Prostate gland (tissue), 2 donors: ENCODE data around the gene ESPNL.

Experiments used
- POLR2A ChIP-seq: fragments of 450-650 bp; IDR thresholded peaks from one replicate; pipeline ENCODE4 v1.6.1; 2016; ENCODE audit warnings: antibody characterized with exemption, mild to moderate bottlenecking
- POLR2AphosphoS5 ChIP-seq: sonication (generic); formaldehyde crosslinking; IDR thresholded peaks from one replicate; pipeline ENCODE4 v1.6.1; 2017; ENCODE audit warnings: antibody characterized with exemption
- TF ChIP-seq, protein P1 (sequence below), 4 experiments: fragments of 200-600 bp in 2 of 4; fragments of 450-650 bp in 2 of 4; sonication (generic) in 2 of 4; IDR thresholded peaks; 1 replicate in 3 of 4; 2 replicates in 1 of 4; pipeline ENCODE4 v1.5.1; 2016 to 2019; ENCODE audit warnings: antibody characterized with exemption in 4 of 4, mild to moderate bottlenecking in 2 of 4, moderate library complexity in 2 of 4

- TF ChIP-seq POLR2AphosphoS5 (no peak), POLR2A (no peak)
- TF ChIP-seq, protein P1, sequence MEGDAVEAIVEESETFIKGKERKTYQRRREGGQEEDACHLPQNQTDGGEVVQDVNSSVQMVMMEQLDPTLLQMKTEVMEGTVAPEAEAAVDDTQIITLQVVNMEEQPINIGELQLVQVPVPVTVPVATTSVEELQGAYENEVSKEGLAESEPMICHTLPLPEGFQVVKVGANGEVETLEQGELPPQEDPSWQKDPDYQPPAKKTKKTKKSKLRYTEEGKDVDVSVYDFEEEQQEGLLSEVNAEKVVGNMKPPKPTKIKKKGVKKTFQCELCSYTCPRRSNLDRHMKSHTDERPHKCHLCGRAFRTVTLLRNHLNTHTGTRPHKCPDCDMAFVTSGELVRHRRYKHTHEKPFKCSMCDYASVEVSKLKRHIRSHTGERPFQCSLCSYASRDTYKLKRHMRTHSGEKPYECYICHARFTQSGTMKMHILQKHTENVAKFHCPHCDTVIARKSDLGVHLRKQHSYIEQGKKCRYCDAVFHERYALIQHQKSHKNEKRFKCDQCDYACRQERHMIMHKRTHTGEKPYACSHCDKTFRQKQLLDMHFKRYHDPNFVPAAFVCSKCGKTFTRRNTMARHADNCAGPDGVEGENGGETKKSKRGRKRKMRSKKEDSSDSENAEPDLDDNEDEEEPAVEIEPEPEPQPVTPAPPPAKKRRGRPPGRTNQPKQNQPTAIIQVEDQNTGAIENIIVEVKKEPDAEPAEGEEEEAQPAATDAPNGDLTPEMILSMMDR (IDR thresholded peaks at IDR 0.05), result no peak
Observed at GRCh38 chr2:238152771-238153688, 52.9 kb downstream of the ESPNL start.
